ENCODE results near the gene SNRNP200.

The SNRNP200 gene

DNA sequence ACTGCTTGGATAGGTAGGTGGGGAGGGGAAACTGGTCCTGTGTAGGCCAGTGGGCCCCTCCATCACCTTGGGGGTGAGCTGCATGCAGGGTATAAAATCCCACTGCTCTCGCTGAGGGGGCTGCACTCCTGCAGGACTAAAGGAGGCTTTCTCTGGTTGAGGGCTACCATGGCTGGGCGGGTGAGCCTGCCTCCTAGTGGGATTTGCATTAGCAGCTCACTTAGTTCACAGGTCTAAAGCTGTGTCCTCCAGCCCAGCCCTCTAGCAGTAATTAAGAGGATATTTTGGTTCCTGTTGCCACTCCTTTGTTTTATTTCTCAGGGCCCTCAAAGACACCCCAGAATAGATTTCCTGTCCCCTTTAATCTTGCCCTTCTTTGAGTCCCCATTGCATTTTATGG is 64.1 kb downstream of the SNRNP200 start (continued):
- TF ChIP-seq ZNF565 (CRISPR knock-in tag; conservative IDR thresholded peaks at IDR 0.05; ENCODE audit: low read depth) = no peak
- TF ChIP-seq ZFP30 (CRISPR knock-in tag; IDR thresholded peaks at IDR 0.05) = no peak
- TF ChIP-seq TOX (CRISPR knock-in tag; IDR thresholded peaks at IDR 0.05; ENCODE audit: borderline replicate concordance) = no peak
- TF ChIP-seq ZFP3 (CRISPR knock-in tag; IDR thresholded peaks at IDR 0.05) = no peak
- no peak for TF ChIP-seq CSDC2 (CRISPR knock-in tag; IDR thresholded peaks at IDR 0.05)
- TF ChIP-seq, protein P1, sequence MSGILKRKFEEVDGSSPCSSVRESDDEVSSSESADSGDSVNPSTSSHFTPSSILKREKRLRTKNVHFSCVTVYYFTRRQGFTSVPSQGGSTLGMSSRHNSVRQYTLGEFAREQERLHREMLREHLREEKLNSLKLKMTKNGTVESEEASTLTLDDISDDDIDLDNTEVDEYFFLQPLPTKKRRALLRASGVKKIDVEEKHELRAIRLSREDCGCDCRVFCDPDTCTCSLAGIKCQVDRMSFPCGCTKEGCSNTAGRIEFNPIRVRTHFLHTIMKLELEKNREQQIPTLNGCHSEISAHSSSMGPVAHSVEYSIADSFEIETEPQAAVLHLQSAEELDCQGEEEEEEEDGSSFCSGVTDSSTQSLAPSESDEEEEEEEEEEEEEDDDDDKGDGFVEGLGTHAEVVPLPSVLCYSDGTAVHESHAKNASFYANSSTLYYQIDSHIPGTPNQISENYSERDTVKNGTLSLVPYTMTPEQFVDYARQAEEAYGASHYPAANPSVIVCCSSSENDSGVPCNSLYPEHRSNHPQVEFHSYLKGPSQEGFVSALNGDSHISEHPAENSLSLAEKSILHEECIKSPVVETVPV (CRISPR knock-in tag; IDR thresholded peaks at IDR 0.05) = no peak
- TF ChIP-seq PPARA (CRISPR knock-in tag; IDR thresholded peaks at IDR 0.05; ENCODE audit: borderline replicate concordance) = no peak

DNA sequence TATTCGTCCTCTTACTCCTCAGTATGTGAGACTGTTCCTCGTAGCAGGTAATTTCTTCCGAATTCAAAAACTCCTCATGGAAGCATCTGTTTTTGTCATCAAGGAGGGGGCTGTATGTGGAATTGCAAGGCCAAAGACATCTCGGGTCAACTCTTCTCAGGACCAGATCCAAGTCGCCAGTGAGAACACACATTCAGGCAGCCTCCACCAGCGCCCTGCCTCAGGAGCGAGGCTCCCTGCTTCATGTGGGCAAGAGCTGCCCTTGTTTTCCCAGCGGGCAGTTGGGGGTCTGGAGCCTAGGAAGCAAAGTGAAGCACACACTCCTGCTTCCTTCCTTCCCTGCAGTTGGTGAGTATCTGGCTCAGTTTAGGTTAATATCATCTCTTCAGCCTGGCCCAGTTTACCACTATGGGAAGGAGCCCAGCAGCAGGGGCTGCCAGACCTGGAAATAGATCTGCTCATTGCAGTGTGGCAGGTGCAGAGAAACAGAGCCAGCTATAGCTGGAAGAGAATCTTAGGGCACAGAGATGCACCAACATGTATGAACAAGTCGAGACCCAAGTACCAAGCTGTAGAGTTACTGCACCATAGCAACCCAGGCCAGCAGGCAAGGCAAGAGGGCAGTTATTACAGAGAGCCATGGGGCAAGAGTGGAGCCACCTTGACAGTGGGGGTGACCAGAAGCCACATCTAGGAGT is 64.9 kb downstream of the SNRNP200 start:
- TF ChIP-seq ISL1 (CRISPR knock-in tag; IDR thresholded peaks at IDR 0.05) = no peak
- TF ChIP-seq, protein P2, sequence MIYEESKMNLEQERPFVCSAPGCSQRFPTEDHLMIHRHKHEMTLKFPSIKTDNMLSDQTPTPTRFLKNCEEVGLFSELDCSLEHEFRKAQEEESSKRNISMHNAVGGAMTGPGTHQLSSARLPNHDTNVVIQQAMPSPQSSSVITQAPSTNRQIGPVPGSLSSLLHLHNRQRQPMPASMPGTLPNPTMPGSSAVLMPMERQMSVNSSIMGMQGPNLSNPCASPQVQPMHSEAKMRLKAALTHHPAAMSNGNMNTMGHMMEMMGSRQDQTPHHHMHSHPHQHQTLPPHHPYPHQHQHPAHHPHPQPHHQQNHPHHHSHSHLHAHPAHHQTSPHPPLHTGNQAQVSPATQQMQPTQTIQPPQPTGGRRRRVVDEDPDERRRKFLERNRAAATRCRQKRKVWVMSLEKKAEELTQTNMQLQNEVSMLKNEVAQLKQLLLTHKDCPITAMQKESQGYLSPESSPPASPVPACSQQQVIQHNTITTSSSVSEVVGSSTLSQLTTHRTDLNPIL (CRISPR knock-in tag; IDR thresholded peaks at IDR 0.05; ENCODE audit: low read depth) = no peak
- no peak for ATAC-seq

DNA sequence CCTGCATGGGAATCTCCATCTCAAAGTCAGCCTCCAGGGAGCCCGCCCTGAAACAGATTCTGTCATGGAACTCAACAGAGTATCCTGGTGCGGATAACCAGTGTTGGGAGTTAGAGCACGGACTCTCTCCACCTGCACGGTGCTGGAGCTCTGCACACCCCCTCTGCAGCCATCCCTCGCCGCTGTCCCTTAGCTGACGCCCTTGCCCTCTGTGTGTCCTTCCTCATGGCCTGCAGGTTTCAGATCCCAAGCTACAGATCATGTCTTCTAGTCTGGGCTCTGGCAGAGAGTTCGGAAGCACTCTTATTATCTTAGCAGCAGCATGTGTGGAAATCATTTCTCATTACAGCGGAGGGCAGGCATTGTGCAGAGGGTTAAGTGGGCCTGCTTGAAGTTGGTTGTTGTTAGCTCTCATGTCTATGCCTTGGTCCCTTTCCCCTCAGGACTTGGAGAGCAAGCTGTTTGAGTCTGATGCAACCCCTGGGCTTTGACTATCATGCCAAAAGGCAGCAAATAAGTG is 65.5 kb downstream of the SNRNP200 start:
- TF ChIP-seq ZFP30 (CRISPR knock-in tag; IDR thresholded peaks at IDR 0.05) = no peak
- no peak for TF ChIP-seq TOX (CRISPR knock-in tag; IDR thresholded peaks at IDR 0.05; ENCODE audit: borderline replicate concordance)
- TF ChIP-seq, protein P2 (CRISPR knock-in tag; IDR thresholded peaks at IDR 0.05; ENCODE audit: low read depth) = no peak
- TF ChIP-seq PPARA (CRISPR knock-in tag; IDR thresholded peaks at IDR 0.05; ENCODE audit: borderline replicate concordance) = no peak
- TF ChIP-seq, protein P3, sequence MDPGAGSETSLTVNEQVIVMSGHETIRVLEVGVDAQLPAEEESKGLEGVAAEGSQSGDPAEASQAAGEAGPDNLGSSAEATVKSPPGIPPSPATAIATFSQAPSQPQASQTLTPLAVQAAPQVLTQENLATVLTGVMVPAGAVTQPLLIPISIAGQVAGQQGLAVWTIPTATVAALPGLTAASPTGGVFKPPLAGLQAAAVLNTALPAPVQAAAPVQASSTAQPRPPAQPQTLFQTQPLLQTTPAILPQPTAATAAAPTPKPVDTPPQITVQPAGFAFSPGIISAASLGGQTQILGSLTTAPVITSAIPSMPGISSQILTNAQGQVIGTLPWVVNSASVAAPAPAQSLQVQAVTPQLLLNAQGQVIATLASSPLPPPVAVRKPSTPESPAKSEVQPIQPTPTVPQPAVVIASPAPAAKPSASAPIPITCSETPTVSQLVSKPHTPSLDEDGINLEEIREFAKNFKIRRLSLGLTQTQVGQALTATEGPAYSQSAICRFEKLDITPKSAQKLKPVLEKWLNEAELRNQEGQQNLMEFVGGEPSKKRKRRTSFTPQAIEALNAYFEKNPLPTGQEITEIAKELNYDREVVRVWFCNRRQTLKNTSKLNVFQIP (CRISPR knock-in tag; IDR thresholded peaks at IDR 0.05; ENCODE audit: borderline replicate concordance, low read depth) = no peak
- TF ChIP-seq, protein P1 (CRISPR knock-in tag; IDR thresholded peaks at IDR 0.05) = no peak
- no peak for TF ChIP-seq ZNF565 (CRISPR knock-in tag; conservative IDR thresholded peaks at IDR 0.05; ENCODE audit: low read depth)
- TF ChIP-seq SNAI2 (CRISPR knock-in tag; IDR thresholded peaks at IDR 0.05) = no peak
- ATAC-seq = no peak

DNA sequence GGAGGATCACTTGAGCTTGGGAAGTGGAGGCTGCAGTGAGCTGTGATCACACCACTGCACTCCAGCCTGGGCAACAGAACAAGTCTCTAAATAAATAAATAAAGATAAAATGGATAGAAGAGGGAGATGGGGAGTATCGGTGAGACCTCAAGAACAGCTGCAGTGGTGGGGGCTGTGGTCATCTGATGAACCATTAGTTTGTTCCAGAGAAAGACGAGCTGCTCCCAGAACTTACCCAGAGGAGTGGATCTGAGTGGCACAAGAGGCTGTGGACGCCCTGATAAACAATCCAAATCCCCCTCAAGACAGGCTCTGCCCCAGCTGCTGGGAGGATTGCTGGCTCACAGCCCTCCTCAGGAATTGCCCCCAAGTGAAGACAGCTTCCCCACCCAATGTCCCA is 66.3 kb downstream of the SNRNP200 start:
- ATAC-seq = no peak
- TF ChIP-seq CSDC2 (CRISPR knock-in tag; IDR thresholded peaks at IDR 0.05) = no peak
- no peak for TF ChIP-seq ZFP3 (CRISPR knock-in tag; IDR thresholded peaks at IDR 0.05)
- TF ChIP-seq, protein P2 (CRISPR knock-in tag; IDR thresholded peaks at IDR 0.05; ENCODE audit: low read depth) = no peak
- no peak for TF ChIP-seq BACH2 (CRISPR knock-in tag; IDR thresholded peaks at IDR 0.05; ENCODE audit: borderline replicate concordance)
- no peak for TF ChIP-seq ARNTL (CRISPR knock-in tag; IDR thresholded peaks at IDR 0.05; ENCODE audit: borderline replicate concordance, low read depth)
- TF ChIP-seq, protein P4, sequence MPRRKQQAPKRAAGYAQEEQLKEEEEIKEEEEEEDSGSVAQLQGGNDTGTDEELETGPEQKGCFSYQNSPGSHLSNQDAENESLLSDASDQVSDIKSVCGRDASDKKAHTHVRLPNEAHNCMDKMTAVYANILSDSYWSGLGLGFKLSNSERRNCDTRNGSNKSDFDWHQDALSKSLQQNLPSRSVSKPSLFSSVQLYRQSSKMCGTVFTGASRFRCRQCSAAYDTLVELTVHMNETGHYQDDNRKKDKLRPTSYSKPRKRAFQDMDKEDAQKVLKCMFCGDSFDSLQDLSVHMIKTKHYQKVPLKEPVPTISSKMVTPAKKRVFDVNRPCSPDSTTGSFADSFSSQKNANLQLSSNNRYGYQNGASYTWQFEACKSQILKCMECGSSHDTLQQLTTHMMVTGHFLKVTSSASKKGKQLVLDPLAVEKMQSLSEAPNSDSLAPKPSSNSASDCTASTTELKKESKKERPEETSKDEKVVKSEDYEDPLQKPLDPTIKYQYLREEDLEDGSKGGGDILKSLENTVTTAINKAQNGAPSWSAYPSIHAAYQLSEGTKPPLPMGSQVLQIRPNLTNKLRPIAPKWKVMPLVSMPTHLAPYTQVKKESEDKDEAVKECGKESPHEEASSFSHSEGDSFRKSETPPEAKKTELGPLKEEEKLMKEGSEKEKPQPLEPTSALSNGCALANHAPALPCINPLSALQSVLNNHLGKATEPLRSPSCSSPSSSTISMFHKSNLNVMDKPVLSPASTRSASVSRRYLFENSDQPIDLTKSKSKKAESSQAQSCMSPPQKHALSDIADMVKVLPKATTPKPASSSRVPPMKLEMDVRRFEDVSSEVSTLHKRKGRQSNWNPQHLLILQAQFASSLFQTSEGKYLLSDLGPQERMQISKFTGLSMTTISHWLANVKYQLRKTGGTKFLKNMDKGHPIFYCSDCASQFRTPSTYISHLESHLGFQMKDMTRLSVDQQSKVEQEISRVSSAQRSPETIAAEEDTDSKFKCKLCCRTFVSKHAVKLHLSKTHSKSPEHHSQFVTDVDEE (CRISPR knock-in tag; IDR thresholded peaks at IDR 0.05) = no peak
- TF ChIP-seq ZNF70 (CRISPR knock-in tag; IDR thresholded peaks at IDR 0.05) = no peak
- TF ChIP-seq ESRRG (CRISPR knock-in tag; IDR thresholded peaks at IDR 0.05) = no peak
- TF ChIP-seq RARB (CRISPR knock-in tag; IDR thresholded peaks at IDR 0.05) = no peak
- TF ChIP-seq GLIS3 (CRISPR knock-in tag; IDR thresholded peaks at IDR 0.05) = no peak
- TF ChIP-seq TOX (CRISPR knock-in tag; IDR thresholded peaks at IDR 0.05; ENCODE audit: borderline replicate concordance) = no peak
- no peak for TF ChIP-seq ISL1 (CRISPR knock-in tag; IDR thresholded peaks at IDR 0.05)
- TF ChIP-seq TCF4 (CRISPR knock-in tag; IDR thresholded peaks at IDR 0.05; ENCODE audit: borderline replicate concordance) = no peak
- no peak for TF ChIP-seq ZNF565 (CRISPR knock-in tag; conservative IDR thresholded peaks at IDR 0.05; ENCODE audit: low read depth)
- no peak for TF ChIP-seq ZC3H10 (CRISPR knock-in tag; IDR thresholded peaks at IDR 0.05)
- TF ChIP-seq, protein P5, sequence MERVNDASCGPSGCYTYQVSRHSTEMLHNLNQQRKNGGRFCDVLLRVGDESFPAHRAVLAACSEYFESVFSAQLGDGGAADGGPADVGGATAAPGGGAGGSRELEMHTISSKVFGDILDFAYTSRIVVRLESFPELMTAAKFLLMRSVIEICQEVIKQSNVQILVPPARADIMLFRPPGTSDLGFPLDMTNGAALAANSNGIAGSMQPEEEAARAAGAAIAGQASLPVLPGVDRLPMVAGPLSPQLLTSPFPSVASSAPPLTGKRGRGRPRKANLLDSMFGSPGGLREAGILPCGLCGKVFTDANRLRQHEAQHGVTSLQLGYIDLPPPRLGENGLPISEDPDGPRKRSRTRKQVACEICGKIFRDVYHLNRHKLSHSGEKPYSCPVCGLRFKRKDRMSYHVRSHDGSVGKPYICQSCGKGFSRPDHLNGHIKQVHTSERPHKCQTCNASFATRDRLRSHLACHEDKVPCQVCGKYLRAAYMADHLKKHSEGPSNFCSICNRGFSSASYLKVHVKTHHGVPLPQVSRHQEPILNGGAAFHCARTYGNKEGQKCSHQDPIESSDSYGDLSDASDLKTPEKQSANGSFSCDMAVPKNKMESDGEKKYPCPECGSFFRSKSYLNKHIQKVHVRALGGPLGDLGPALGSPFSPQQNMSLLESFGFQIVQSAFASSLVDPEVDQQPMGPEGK (CRISPR knock-in tag; IDR thresholded peaks at IDR 0.05; ENCODE audit: borderline replicate concordance) = no peak

Data from SK-N-SH treated with all-trans-retinoic acid at 6 μM for 48 hours (cell line).